ENCODE results near the gene C6orf120.

- TF ChIP-seq CTCF (IDR thresholded peaks at IDR 0.05) (no peak), POLR2A (IDR thresholded peaks at IDR 0.05) (no peak)
Observed at GRCh38 chr6:169685860-169686259, 16.1 kb upstream of the C6orf120 start.

All from lower leg skin (tissue), 3 donors.